Measurements from ENCODE around the gene DIO2.

DIO2 gene

GRCh38 chr14:80167793-80168448 is 43.4 kb downstream of the DIO2 start:
- no peak for DNase-seq

DNA sequence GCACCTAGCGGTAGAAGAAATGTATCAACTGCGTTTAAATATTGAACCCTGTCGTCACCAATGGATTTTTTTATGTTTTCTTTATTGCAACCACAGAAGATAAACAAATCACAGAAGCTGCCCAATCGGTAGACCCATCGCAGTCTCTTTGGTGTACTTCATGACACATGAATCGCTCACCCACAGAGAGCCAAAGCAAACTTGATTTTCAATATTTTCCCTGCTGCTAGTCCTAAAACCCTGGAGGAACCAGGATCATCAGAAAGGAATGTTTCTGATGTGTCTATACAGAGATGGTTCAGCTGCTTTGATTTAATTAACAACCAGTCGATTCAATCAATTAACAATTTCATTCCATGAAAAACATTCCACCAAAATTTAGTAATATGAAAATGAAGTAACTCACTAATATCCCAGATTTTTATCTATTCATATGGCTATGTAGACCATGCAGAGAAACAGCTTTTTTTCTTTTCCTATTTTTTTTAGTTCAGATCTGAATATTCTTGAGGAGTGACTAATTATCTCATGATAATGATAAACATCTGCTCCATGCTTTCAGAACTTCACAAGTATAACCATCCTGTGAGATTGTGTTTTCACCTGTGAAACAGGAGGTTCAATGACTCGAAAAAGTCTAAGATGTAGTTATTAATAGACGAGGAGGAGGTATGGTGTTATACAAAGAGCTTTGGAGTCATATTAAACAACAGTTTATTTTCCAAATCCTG is 46.1 kb downstream of the DIO2 start:
- peak; percentile 59 for DNase-seq

DNA sequence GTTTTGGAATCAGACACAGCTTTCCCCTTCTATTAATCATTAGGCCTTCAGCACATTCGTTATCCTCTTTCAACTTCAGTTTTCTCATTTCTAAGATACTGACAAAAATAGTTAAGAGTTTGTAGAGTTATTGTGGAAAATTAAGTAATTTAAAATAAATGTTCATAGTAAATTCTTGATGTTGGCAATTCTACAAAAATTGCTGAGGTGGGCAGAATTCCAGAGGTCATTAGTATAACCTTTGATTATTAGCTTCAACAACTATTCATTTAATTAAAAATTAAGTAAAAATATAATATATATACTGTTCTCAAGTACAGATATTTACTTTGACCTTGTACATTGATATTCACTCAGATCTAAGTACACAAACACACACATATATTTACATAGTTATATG is 58.5 kb downstream of the DIO2 start:
- DNase-seq = no peak

GRCh38 chr14:80152166-80152565 is 59.1 kb downstream of the DIO2 start:
- DNase-seq = no peak

DNA sequence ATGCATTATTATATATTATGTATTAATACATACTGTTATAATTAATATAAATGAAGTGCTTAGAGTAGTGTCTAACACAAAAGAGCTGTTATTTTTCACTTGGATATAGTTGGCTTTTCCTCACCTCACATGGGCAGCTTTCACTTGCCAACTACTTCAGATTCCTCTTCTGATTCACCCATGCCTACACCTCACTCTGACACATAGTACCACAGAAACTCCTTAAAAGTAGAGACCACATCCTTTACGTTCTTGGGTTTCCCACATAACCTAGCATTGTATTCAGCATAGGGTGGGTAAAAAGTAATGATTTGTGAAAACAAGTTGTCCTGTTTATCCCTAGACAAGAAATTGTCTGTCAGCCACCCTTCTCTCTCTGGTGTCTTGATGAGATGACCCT is 61.0 kb downstream of the DIO2 start:
- no peak for DNase-seq

All from NCI-H2171 treated with DMSO at 0.1 percent for 48 hours (cell line).